GM18909 (cell line): ENCODE results near the gene MAP10.

Experiments
- ATAC-seq: cut with Tn5 transposase; IDR thresholded peaks from one replicate; pipeline ENCODE4 v1.9.1; 2021; ENCODE audit warnings: mild to moderate bottlenecking; ENCODE audit not compliant: unreplicated experiment, poor library complexity

The MAP10 gene

GRCh38 chr1:232793944-232794343 lies 11.3 kb upstream of the MAP10 start:
- ATAC-seq = no peak

DNA sequence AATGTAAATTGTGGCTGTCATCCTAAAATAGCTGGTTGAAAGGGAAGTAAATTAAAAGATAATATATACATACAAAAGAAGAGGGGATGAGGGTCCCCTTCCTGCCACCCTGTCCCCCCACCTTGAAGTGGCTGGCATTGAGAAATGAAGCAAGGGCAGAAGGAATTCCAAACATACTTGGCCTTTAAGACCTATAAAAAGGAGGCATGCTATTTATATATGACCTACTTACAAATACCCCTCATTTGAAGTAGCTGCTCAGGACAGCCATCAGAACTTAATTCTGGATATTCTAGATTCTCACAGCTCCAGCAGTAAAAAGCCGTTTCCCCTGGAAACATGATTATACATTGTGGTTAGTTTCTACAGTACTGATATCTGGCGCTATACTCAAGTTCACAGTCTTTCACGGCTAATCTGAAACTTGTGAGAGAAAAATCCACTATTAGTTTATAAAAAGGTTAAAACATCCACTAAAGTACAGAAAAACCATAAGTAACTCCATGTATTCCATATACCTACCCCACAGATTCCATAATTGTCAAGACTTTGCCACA lies 9.6 kb upstream of the MAP10 start:
- ATAC-seq = no peak

DNA sequence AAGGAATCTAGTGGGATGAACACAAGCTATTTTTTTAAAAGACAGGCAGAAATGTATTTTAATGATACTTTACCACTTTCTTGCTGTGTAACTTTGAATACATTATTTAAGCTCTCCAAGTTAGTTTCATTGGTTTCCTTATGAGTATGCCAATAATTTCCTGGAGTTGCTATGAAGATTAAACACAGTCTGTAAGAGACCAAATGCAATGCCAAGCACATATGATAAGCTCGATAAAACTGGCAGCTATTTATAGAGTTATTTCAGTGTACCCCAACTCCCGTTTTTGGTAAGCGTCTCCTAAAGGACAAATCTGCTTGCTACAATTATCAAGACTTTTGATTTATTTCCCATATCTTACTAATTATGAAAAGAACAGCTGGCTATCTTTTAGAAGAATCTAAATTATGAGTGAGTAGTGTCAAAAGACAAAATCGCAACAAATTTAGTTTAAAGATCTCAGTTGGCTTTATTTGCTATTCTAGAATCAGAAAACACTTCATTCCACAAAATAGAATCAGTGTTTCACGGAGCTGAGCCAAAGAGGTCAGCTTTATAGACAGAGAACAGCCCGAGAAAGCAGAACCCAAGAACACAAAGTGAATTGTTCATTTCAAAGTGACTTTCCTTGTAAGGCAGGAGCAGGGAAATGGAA lies 7.2 kb upstream of the MAP10 start:
- ATAC-seq = no peak

GRCh38 chr1:232798920-232799319 lies 6.3 kb upstream of the MAP10 start:
- ATAC-seq = no peak

- no peak for ATAC-seq
Observed at GRCh38 chr1:232806186-232806510, 932 bp downstream of the MAP10 start.

DNA sequence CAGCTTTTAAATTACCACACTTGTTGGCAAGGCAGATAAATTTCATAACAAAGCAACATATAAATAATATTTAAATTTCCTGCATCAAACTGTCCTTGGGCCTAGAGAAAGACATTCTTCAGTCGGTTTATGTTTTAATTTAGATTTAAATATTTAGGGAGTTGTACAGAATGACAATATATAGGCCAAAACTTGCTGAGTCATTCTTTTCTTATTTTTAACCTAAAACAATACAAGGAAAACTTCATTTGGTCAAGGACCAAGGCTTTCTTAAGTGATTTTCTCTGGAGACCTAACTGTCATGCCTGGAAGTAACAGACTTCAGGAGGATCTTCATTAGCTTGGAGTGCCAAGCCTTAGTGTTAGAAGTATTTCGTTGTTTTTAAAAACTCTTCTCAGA lies 5.6 kb downstream of the MAP10 start:
- no peak for ATAC-seq

DNA sequence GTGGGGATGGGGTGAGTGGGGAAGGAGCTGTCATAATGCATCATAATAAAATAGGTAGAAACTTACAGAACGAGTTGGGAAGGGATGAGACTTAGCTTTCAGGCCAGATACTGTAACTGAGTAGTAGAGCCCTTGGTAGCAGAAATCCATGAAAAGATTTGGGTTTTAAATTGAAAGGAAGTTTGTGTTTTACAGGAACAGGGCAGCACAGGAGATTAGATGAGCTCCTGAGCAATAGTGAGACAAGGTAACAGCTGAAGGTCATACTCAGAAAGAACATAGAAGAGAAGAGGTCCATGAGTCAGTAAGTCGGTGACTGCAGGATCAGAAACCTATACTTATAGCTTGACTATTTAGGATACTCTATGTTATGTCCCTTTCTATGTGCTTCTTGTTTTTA lies 7.3 kb downstream of the MAP10 start:
- ATAC-seq = no peak

DNA sequence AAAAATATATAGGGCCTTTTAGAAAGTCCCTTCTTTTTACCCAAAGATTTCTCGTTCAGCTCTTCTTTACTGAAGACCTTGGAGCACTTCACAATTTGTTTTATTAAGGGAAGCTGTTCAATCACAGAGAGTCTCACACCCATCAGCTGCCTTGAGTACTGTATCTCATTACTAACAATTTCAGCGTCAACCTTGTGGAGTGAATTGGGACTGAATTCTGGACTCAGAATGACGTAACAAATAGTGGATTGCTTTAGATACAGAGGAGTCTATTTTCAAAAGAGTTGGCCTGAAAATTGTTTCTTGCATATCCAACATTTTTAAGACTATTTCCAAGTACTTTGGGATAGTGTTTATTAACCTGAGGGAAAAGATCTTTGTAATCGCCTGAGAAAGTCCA lies 7.9 kb downstream of the MAP10 start:
- ATAC-seq = no peak

DNA sequence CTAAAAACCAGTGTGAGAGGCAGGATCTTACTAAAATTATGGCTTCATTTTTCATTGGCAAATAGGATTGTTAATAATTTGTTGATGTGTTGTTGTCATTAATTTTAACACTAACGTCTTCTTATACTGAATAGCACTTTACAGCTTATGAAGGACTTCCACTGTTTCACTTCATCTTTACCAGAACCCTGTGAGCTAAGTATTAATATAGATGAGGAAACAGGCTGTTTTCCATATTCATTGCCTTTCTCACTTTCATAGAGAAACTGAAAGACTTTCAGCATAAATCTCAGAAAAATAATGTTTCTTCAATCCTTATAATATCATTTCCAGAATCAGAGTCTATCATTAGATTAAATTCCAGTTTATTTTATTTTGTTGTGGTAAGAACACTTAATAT lies 8.5 kb downstream of the MAP10 start:
- ATAC-seq = no peak

DNA sequence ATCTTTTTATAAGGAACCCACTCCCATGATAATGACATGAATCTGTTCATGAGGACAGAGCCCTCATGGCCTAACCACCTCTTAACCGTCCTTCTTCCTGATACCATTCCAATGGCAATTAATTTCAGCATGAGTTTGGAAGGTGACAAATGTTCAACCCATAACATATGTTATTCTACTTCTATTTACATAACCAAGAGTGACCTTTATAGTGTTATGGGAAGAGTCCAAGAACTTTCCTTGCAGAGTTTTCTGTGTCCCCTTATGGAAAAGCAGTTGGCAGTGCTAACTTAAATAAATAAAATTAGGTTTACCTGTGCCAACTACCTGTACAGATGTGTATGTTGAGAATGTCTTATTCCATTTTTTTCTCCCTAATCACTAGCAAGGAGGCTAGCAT lies 11.1 kb downstream of the MAP10 start:
- no peak for ATAC-seq

GRCh38 chr1:232818040-232818439 lies 12.8 kb downstream of the MAP10 start:
- ATAC-seq = no peak

DNA sequence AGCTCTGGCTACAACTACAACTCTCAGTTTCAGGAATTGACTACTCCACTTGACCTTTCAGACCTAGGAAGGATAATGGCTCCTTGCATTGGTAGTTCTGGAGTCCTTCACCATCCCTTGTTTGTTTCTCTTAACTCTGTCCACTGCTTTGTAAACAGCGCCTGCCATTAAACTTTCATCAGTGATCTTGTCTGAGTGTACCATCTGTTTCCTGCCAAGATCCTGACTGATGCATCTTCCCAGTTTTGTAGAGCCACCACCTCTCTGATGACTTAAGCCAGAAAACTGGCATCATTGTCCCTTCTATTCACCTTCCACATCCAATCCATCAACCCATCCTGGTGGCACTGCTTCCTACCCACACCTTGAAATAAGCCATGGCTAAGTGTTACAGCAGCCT lies 15.2 kb downstream of the MAP10 start:
- no peak for ATAC-seq

DNA sequence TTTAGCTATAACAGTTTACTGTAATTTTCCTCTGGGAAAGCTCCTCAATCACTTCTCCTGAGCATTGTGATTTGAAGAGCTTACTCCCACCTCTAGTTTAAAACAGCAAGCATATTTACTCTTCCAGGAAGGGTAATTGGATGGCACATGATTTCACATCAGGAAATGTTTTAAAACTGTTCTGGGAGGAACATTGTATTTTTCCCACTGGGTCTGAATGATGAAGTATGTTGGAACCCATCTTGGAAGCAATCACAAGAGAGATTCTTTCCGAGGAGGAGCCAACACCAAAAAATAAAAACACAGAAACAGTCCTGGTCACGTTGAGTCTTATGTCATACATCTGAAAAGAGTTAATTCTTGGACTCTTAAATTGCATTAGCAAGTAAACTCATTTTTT lies 17.3 kb downstream of the MAP10 start:
- ATAC-seq = no peak

GRCh38 chr1:232826318-232826717 lies 21.1 kb downstream of the MAP10 start:
- no peak for ATAC-seq

DNA sequence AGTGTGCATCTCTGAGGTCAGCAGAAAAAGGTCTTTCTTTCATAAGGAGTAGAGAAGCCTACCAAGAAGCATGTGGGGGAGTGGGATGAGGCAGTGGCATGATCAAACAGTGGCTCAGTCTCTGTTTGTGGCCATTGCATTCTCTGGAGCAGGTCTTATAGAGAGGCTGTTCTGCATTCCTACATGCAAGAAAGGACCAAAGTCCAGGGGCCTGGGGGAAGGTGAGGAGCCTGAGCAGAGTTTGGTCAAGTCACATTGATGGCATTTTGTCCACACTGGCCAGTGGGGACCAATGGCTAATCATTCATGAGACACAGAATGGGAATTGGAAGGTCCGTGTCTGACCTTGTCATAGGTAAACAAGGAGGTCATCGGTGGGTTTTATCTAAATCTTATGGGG lies 25.4 kb downstream of the MAP10 start:
- ATAC-seq = no peak

GRCh38 chr1:232831895-232832294 lies 26.7 kb downstream of the MAP10 start:
- no peak for ATAC-seq

DNA sequence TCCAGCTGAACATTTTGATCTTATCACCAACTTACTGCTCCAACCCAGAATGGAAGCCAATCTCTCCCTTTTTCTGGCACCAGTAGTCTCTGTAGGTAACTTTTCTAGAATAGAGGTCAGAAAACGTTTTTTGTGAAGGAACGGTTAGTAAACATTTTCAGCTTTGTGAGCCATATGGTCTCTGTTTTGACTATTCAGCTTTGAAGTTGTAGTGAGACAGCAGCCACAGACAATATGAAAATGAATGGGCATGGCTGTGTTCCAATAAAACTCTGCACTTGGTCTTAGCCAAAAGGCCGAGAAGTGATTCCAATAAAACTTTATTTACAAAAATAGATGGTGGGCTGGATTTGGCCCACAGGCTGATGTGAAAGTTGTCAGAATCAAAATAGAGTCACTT lies 28.9 kb downstream of the MAP10 start:
- no peak for ATAC-seq

DNA sequence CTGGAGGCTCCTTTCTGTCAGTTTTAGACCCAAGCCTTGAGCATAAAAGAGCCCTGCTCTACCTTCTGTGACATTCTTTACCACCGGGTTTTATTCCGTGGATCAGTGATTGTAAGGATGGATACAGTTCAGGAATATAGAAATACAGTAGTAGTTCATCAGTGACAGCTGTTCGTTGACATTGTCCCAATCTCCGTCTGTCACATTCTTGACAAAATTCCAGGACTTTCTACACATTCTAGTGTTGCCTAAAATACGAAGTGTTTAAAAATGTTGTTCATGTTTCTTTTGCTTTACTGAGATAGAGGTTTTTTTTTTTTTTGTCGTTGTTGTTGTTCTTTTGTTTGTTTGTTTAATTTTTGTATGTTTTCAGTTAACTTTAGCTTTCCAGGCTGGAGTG lies 29.9 kb downstream of the MAP10 start:
- ATAC-seq = no peak

DNA sequence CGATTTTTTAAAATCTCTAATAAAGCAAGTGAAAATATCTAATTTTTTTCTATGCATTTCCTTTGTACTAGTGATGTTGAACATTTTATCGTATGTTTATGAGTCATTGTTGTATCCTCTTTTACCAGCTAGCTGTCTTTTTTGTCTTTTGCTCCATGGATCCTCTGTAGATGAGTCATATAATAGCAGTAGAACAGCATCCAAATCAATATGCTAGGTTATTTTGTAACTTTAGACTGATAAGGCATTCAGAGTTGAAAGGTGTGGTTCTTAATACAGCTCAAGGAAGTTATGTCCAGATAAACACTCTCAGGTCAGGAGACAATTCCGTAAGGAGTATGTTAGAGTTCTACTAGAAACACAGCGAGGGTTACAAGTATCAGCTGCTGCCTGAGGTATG lies 31.9 kb downstream of the MAP10 start:
- no peak for ATAC-seq

- no peak for ATAC-seq
Observed at GRCh38 chr1:232841823-232842565, 36.8 kb downstream of the MAP10 start.

DNA sequence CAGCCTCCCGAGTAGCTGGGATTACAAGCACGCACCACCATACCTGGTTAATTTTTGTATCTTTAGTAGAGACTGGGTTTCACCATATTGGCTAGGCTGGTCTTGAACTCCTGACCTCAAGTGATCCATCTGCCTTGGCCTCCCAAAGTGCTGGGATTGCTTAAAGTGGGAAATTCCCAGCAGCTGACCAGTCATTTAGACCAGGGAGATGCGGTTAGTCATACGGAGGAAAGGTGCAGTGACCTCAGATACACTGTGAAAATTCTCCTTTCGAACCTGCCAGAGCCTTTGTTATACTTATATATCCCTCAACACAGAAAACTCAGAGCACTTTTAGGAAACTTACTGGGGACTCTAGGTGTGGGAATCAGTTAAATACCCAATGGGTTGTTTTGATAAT lies 39.6 kb downstream of the MAP10 start:
- no peak for ATAC-seq

DNA sequence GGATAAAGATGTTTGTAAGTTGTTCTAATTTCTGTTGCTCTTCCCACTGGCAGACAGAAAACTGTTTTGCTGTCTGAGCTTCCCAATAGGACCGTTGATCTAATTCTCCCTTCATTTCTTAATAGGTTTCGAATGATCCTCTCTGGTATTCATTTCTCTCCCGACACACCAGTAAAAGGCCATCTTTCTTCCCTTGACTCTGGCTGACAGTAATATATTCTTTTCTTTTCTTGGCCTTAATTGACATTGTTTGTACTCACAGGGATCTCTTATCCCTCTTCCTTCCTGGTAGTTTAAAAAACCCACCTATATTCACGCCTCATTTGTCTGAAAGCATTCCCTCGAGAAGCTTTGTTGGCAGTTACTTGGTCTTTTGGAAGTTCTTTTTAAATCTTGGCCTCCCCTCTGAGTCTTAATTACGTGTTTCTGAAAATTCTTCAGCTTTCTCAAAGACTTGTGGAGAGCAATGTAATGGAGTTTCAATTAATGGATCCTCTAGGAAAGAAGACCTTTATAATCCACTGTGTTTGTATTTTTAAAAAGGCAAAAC lies 40.3 kb downstream of the MAP10 start:
- no peak for ATAC-seq
